Measurements from ENCODE around the gene PSD.
A peak's percentile ranks its signal among the peaks of the same experiment; 100 is the strongest.

Gene PSD

GRCh38 chr10:102403115-102403514, 15.5 kb downstream of the PSD start:
- H2BK5ac ChIP-seq (ENCODE audit: low read depth, low read length, poor library complexity), result no peak overlapping the region
- no peak overlapping the region for H3K27ac ChIP-seq (ENCODE audit: low read depth, low read length)
- peaks cover 6% of the 10 kb centered on the region for H3K27me3 ChIP-seq (ENCODE audit: insufficient read depth, low read length)
- peaks cover 4% of the 10 kb centered on the region for H3K9me3 ChIP-seq (ENCODE audit: insufficient read depth, low read depth, low read length)
- H3K18ac ChIP-seq (ENCODE audit: low read length), result no peak overlapping the region
- H3K36me3 ChIP-seq (ENCODE audit: control insufficient read depth in 1 of 2, insufficient read depth in 2 of 2, low read length in 2 of 2), result peaks cover 18 to 24% of the 10 kb centered on the region in 2 experiments
- H3K9ac ChIP-seq (ENCODE audit: low read length), result no peak overlapping the region
- peaks cover 23 to 25% of the 10 kb centered on the region in 2 experiments for H3K4me1 ChIP-seq (ENCODE audit: control insufficient read depth in 1 of 2, insufficient read depth in 2 of 2, low read length in 2 of 2)
- H2AK5ac ChIP-seq (ENCODE audit: low read length), result peak overlapping the region; percentile 17
- H3K4me3 ChIP-seq (ENCODE audit: low read depth, low read length), result no peak overlapping the region
- peaks cover 17% of the 10 kb centered on the region for H3K79me1 ChIP-seq (ENCODE audit: low read length)
- no peak overlapping the region for H2AFZ ChIP-seq (ENCODE audit: insufficient read depth, low read length, poor library complexity)
- peaks cover 3% of the 10 kb centered on the region for H3K79me2 ChIP-seq (ENCODE audit: control insufficient read depth, insufficient read depth, low read length, poor library complexity)
- no CpG with 5 or more reads among the region's 13 CpGs for WGBS (ENCODE audit: extremely low coverage, insufficient coverage, insufficient read length)
- H3K4ac ChIP-seq (ENCODE audit: low read depth, low read length), result no peak overlapping the region
- DNase-seq, result no peak
- no peak overlapping the region for H4K8ac ChIP-seq (ENCODE audit: low read depth, low read length)
- peak overlapping the region; percentile 40 for H2BK12ac ChIP-seq (ENCODE audit: low read length)
- H4K12ac ChIP-seq (ENCODE audit: low read depth, low read length), result no peak overlapping the region
- H3K14ac ChIP-seq (ENCODE audit: low read length), result no peak overlapping the region
- H3K4me2 ChIP-seq (ENCODE audit: low read length), result no peak overlapping the region
- peak overlapping the region; percentile 4 for H2BK120ac ChIP-seq (ENCODE audit: insufficient read depth, low read length, poor library complexity)
- peak overlapping the region; percentile 11 for H4K91ac ChIP-seq (ENCODE audit: low read depth, low read length)
- no peak overlapping the region for H3K23ac ChIP-seq (ENCODE audit: low read length)

GRCh38 chr10:102402512-102402896, 16.1 kb downstream of the PSD start:
- peak overlapping the region; percentile 44 for H2BK5ac ChIP-seq (ENCODE audit: low read depth, low read length, poor library complexity)
- no peak for DNase-seq
- WGBS (ENCODE audit: extremely low coverage, insufficient coverage, insufficient read length), result no CpG with 5 or more reads among the region's 5 CpGs
- H3K4me2 ChIP-seq (ENCODE audit: low read length), result no peak overlapping the region
- no peak overlapping the region for H3K9ac ChIP-seq (ENCODE audit: low read length)
- H3K9me3 ChIP-seq (ENCODE audit: insufficient read depth, low read depth, low read length), result peaks cover 3% of the 10 kb centered on the region
- H2BK120ac ChIP-seq (ENCODE audit: insufficient read depth, low read length, poor library complexity), result peak overlapping the region; percentile 88
- no peak overlapping the region for H3K4me3 ChIP-seq (ENCODE audit: low read depth, low read length)
- peaks cover 22 to 27% of the 10 kb centered on the region in 2 experiments for H3K36me3 ChIP-seq (ENCODE audit: control insufficient read depth in 1 of 2, insufficient read depth in 2 of 2, low read length in 2 of 2)
- H3K27ac ChIP-seq (ENCODE audit: low read depth, low read length), result peak overlapping the region; percentile 62
- H2BK12ac ChIP-seq (ENCODE audit: low read length), result peak overlapping the region; percentile 93
- H3K14ac ChIP-seq (ENCODE audit: low read length), result peak overlapping the region; percentile 88
- H3K23ac ChIP-seq (ENCODE audit: low read length), result no peak overlapping the region
- H3K27me3 ChIP-seq (ENCODE audit: insufficient read depth, low read length), result peaks cover under 1% of the 10 kb centered on the region
- H2AK5ac ChIP-seq (ENCODE audit: low read length), result peak overlapping the region; percentile 92
- peak overlapping the region; percentile 89 for H4K91ac ChIP-seq (ENCODE audit: low read depth, low read length)
- no peak overlapping the region for H4K12ac ChIP-seq (ENCODE audit: low read depth, low read length)
- peak overlapping the region; percentile 51 for H3K18ac ChIP-seq (ENCODE audit: low read length)
- H3K4me1 ChIP-seq (ENCODE audit: control insufficient read depth in 1 of 2, insufficient read depth in 2 of 2, low read length in 2 of 2), result peaks cover 22 to 23% of the 10 kb centered on the region in 2 experiments
- no peak overlapping the region for H2AFZ ChIP-seq (ENCODE audit: insufficient read depth, low read length, poor library complexity)
- peaks cover 17% of the 10 kb centered on the region for H3K79me1 ChIP-seq (ENCODE audit: low read length)
- peak overlapping the region; percentile 18 for H3K4ac ChIP-seq (ENCODE audit: low read depth, low read length)
- H3K79me2 ChIP-seq (ENCODE audit: control insufficient read depth, insufficient read depth, low read length, poor library complexity), result peaks cover 3% of the 10 kb centered on the region
- H4K8ac ChIP-seq (ENCODE audit: low read depth, low read length), result peak overlapping the region; percentile 37

- Histone ChIP-seq H3K18ac (ENCODE audit: low read length) (peak overlapping the region; percentile 51), H3K27ac (ENCODE audit: low read depth, low read length) (peak overlapping the region; percentile 62), H2BK5ac (ENCODE audit: low read depth, low read length, poor library complexity) (peak overlapping the region; percentile 44), H2BK12ac (ENCODE audit: low read length) (peak overlapping the region; percentile 93), H3K4me3 (ENCODE audit: low read depth, low read length) (no peak overlapping the region), H3K36me3 (ENCODE audit: control insufficient read depth in 1 of 2, insufficient read depth in 2 of 2, low read length in 2 of 2) (peaks cover 24 to 29% of the 10 kb centered on the region in 2 experiments), H2AK5ac (ENCODE audit: low read length) (peak overlapping the region; percentile 40), H3K79me2 (ENCODE audit: control insufficient read depth, insufficient read depth, low read length, poor library complexity) (peaks cover 3% of the 10 kb centered on the region), H3K9me3 (ENCODE audit: insufficient read depth, low read depth, low read length) (peaks cover 3% of the 10 kb centered on the region), H3K4me2 (ENCODE audit: low read length) (peak overlapping the region; percentile 46), H4K91ac (ENCODE audit: low read depth, low read length) (peak overlapping the region; percentile 89), H2BK120ac (ENCODE audit: insufficient read depth, low read length, poor library complexity) (peak overlapping the region; percentile 88), H2AFZ (ENCODE audit: insufficient read depth, low read length, poor library complexity) (no peak overlapping the region), H3K9ac (ENCODE audit: low read length) (no peak overlapping the region), H3K27me3 (ENCODE audit: insufficient read depth, low read length) (no peaks in the 10 kb centered on the region), H3K4ac (ENCODE audit: low read depth, low read length) (peak overlapping the region; percentile 38), H4K8ac (ENCODE audit: low read depth, low read length) (peak overlapping the region; percentile 23), H4K12ac (ENCODE audit: low read depth, low read length) (no peak overlapping the region), H3K79me1 (ENCODE audit: low read length) (peaks cover 17% of the 10 kb centered on the region), H3K14ac (ENCODE audit: low read length) (peak overlapping the region; percentile 88), H3K4me1 (ENCODE audit: control insufficient read depth in 1 of 2, insufficient read depth in 2 of 2, low read length in 2 of 2) (peaks cover 22 to 23% of the 10 kb centered on the region in 2 experiments), H3K23ac (ENCODE audit: low read length) (no peak overlapping the region)
- WGBS (ENCODE audit: extremely low coverage, insufficient coverage, insufficient read length), result no CpG with 5 or more reads among the region's 18 CpGs
- DNase-seq, result peak; percentile 91 to 96
Measured at GRCh38 chr10:102401735-102402511, 16.7 kb downstream of the PSD start.

GRCh38 chr10:102401342-102401654, 17.3 kb downstream of the PSD start:
- H3K27ac ChIP-seq (ENCODE audit: low read depth, low read length), result peak overlapping the region; percentile 62
- peaks cover 3% of the 10 kb centered on the region for H3K9me3 ChIP-seq (ENCODE audit: insufficient read depth, low read depth, low read length)
- peak overlapping the region; percentile 93 for H2BK12ac ChIP-seq (ENCODE audit: low read length)
- peak overlapping the region; percentile 22 for H3K18ac ChIP-seq (ENCODE audit: low read length)
- peaks cover 28% of the 10 kb centered on the region in 2 experiments for H3K4me1 ChIP-seq (ENCODE audit: control insufficient read depth in 1 of 2, insufficient read depth in 2 of 2, low read length in 2 of 2)
- peaks cover 17% of the 10 kb centered on the region for H3K79me1 ChIP-seq (ENCODE audit: low read length)
- no peak overlapping the region for H3K9ac ChIP-seq (ENCODE audit: low read length)
- WGBS (ENCODE audit: extremely low coverage, insufficient coverage, insufficient read length), result no CpG with 5 or more reads among the region's 8 CpGs
- H2BK5ac ChIP-seq (ENCODE audit: low read depth, low read length, poor library complexity), result peak overlapping the region; percentile 23
- peak overlapping the region; percentile 53 for H4K91ac ChIP-seq (ENCODE audit: low read depth, low read length)
- no peaks in the 10 kb centered on the region for H3K27me3 ChIP-seq (ENCODE audit: insufficient read depth, low read length)
- no peak overlapping the region for H3K4me3 ChIP-seq (ENCODE audit: low read depth, low read length)
- no peak overlapping the region for H4K12ac ChIP-seq (ENCODE audit: low read depth, low read length)
- peak overlapping the region; percentile 10 for H3K14ac ChIP-seq (ENCODE audit: low read length)
- H3K23ac ChIP-seq (ENCODE audit: low read length), result no peak overlapping the region
- H2BK120ac ChIP-seq (ENCODE audit: insufficient read depth, low read length, poor library complexity), result peak overlapping the region; percentile 78
- H3K4ac ChIP-seq (ENCODE audit: low read depth, low read length), result peak overlapping the region; percentile 38
- no peak overlapping the region for H4K8ac ChIP-seq (ENCODE audit: low read depth, low read length)
- H3K4me2 ChIP-seq (ENCODE audit: low read length), result peak overlapping the region; percentile 46
- H2AFZ ChIP-seq (ENCODE audit: insufficient read depth, low read length, poor library complexity), result no peak overlapping the region
- peaks cover 3% of the 10 kb centered on the region for H3K79me2 ChIP-seq (ENCODE audit: control insufficient read depth, insufficient read depth, low read length, poor library complexity)
- H3K36me3 ChIP-seq (ENCODE audit: control insufficient read depth in 1 of 2, insufficient read depth in 2 of 2, low read length in 2 of 2), result peaks cover 29 to 30% of the 10 kb centered on the region in 2 experiments
- DNase-seq, result peak in 1 of 2 donors; percentile 33
- peak overlapping the region; percentile 40 for H2AK5ac ChIP-seq (ENCODE audit: low read length)
